ENCODE data around the gene TRMT112. TPM values are rescaled to one million over a fixed set of nuclear protein-coding genes. Genes with fewer than 3 reads are reported as not detected.
A peak's percentile ranks its signal among the peaks of the same experiment; 100 is the strongest.

Gene TRMT112
- total and polyA plus RNA-seq, 2 experiments from 2014 or later = 210 to 292 TPM

GRCh38 chr11:64347193-64347867, 30.0 kb upstream of the TRMT112 start:
- H3K9me3 ChIP-seq (ENCODE audit: low read depth) = no peaks in the 10 kb centered on the region
- DNase-seq (ENCODE audit: low spot score) = no peak
- no peak overlapping the region for H2AFZ ChIP-seq

GRCh38 chr11:64344787-64345186, 27.4 kb upstream of the TRMT112 start:
- 96% methylated on average over 24 of the region's 28 CpGs for WGBS (ENCODE audit: low lambda C conversion rate, missing lambda C conversion rate)
- no peak for DNase-seq (ENCODE audit: low spot score)
- H3K4me2 ChIP-seq = no peak overlapping the region
- TF ChIP-seq CTCF (IDR thresholded peaks at IDR 0.05; ENCODE audit: poor library complexity) (no peak), EZH2phosphoT487 (IDR thresholded peaks at IDR 0.05; ENCODE audit: low read depth, severe bottlenecking, unreplicated experiment) (no peak), EZH2 (IDR thresholded peaks at IDR 0.05; ENCODE audit: borderline replicate concordance) (no peak)
- no peaks in the 10 kb centered on the region for H3K36me3 ChIP-seq (replicated peaks; ENCODE audit: insufficient read depth, low read depth)
- no peaks in the 10 kb centered on the region for H3K9me2 ChIP-seq (replicated peaks; ENCODE audit: insufficient read depth)
- no peak overlapping the region for H3K27ac ChIP-seq
- no peaks in the 10 kb centered on the region for H3K9me3 ChIP-seq (ENCODE audit: low read depth)
- no peaks in the 10 kb centered on the region for H3K27me3 ChIP-seq
- H4K20me1 ChIP-seq (ENCODE audit: insufficient read depth, poor library complexity, severe bottlenecking) = no peaks in the 10 kb centered on the region
- no peaks in the 10 kb centered on the region for H3K4me1 ChIP-seq (ENCODE audit: insufficient read depth)
- no peaks in the 10 kb centered on the region for H3K79me2 ChIP-seq
- H3K4me3 ChIP-seq = no peak overlapping the region
- H2AFZ ChIP-seq = no peak overlapping the region

More at GRCh38 chr11:64347193-64347867, 30.0 kb upstream of the TRMT112 start:
- Histone ChIP-seq H3K4me3 (no peak overlapping the region), H3K4me1 (ENCODE audit: insufficient read depth) (no peaks in the 10 kb centered on the region), H3K79me2 (no peaks in the 10 kb centered on the region), H3K4me2 (no peak overlapping the region), H3K36me3 (replicated peaks; ENCODE audit: insufficient read depth, low read depth) (no peaks in the 10 kb centered on the region), H4K20me1 (ENCODE audit: insufficient read depth, poor library complexity, severe bottlenecking) (no peaks in the 10 kb centered on the region), H3K9me2 (replicated peaks; ENCODE audit: insufficient read depth) (no peaks in the 10 kb centered on the region), H3K27ac (no peak overlapping the region), H3K27me3 (no peaks in the 10 kb centered on the region)
- TF ChIP-seq CTCF (IDR thresholded peaks at IDR 0.05; ENCODE audit: poor library complexity) = no peak
- no peak for TF ChIP-seq EZH2 (IDR thresholded peaks at IDR 0.05; ENCODE audit: borderline replicate concordance)
- TF ChIP-seq EZH2phosphoT487 (IDR thresholded peaks at IDR 0.05; ENCODE audit: low read depth, severe bottlenecking, unreplicated experiment) = no peak
- WGBS (ENCODE audit: low lambda C conversion rate, missing lambda C conversion rate) = 95% methylated on average over 12 of the region's 12 CpGs

GRCh38 chr11:64343767-64344559, 26.6 kb upstream of the TRMT112 start:
- H3K4me3 ChIP-seq = no peak overlapping the region
- no peaks in the 10 kb centered on the region for H3K9me2 ChIP-seq (replicated peaks; ENCODE audit: insufficient read depth)
- peak; percentile 6 for DNase-seq (ENCODE audit: low spot score)
- H3K36me3 ChIP-seq (replicated peaks; ENCODE audit: insufficient read depth, low read depth) = no peaks in the 10 kb centered on the region
- no peak overlapping the region for H2AFZ ChIP-seq
- H3K27me3 ChIP-seq = no peaks in the 10 kb centered on the region
- H4K20me1 ChIP-seq (ENCODE audit: insufficient read depth, poor library complexity, severe bottlenecking) = no peaks in the 10 kb centered on the region
- whole genome bisulfite sequencing (ENCODE audit: low lambda C conversion rate, missing lambda C conversion rate) = 89% methylated on average over 18 of the region's 18 CpGs
- no peaks in the 10 kb centered on the region for H3K9me3 ChIP-seq (ENCODE audit: low read depth)
- H3K4me2 ChIP-seq = no peak overlapping the region
- no peak overlapping the region for H3K27ac ChIP-seq
- no peaks in the 10 kb centered on the region for H3K4me1 ChIP-seq (ENCODE audit: insufficient read depth)
- no peak for TF ChIP-seq EZH2 (IDR thresholded peaks at IDR 0.05; ENCODE audit: borderline replicate concordance)
- peak; percentile 30 for TF ChIP-seq CTCF (IDR thresholded peaks at IDR 0.05; ENCODE audit: poor library complexity)
- TF ChIP-seq EZH2phosphoT487 (IDR thresholded peaks at IDR 0.05; ENCODE audit: low read depth, severe bottlenecking, unreplicated experiment) = no peak
- H3K79me2 ChIP-seq = no peaks in the 10 kb centered on the region
